SK-N-SH treated with all-trans-retinoic acid at 6 μM for 48 hours (cell line): ENCODE data around the gene ERLIN1.

Source experiments
- TOX ChIP-seq: fragments of 250-450 bp; sonication (Bioruptor Pico); IDR thresholded peaks from 2 replicates; pipeline ENCODE4 v1.8.0; 2021; ENCODE audit warnings: mild to moderate bottlenecking, moderate library complexity, borderline replicate concordance
- TF ChIP-seq, protein P1 (sequence below): fragments of 250-450 bp; sonication (Bioruptor Pico); IDR thresholded peaks from 2 replicates; pipeline ENCODE4 v1.5.0; 2020; ENCODE audit warnings: mild to moderate bottlenecking, moderate library complexity

DNA sequence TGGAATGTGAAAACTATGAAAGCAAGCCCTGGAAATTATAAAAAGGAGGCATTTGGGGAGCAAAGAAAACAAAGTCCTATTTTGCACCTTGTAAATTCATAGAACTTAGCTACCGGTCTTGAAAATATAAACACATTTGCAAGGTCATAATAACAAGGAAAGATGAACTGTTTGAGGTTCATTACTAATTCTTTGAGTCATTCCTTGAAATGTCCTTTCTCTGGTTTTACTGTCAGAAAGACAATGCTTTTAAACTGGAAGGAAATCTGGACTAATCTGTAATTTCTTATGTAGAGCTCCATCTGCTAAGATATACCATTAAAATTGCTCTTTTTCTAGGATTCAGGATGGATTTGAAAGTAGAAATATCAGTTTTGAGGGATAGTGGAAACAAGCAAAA is 1.4 kb downstream of the ERLIN1 start:
- TF ChIP-seq, protein P1, sequence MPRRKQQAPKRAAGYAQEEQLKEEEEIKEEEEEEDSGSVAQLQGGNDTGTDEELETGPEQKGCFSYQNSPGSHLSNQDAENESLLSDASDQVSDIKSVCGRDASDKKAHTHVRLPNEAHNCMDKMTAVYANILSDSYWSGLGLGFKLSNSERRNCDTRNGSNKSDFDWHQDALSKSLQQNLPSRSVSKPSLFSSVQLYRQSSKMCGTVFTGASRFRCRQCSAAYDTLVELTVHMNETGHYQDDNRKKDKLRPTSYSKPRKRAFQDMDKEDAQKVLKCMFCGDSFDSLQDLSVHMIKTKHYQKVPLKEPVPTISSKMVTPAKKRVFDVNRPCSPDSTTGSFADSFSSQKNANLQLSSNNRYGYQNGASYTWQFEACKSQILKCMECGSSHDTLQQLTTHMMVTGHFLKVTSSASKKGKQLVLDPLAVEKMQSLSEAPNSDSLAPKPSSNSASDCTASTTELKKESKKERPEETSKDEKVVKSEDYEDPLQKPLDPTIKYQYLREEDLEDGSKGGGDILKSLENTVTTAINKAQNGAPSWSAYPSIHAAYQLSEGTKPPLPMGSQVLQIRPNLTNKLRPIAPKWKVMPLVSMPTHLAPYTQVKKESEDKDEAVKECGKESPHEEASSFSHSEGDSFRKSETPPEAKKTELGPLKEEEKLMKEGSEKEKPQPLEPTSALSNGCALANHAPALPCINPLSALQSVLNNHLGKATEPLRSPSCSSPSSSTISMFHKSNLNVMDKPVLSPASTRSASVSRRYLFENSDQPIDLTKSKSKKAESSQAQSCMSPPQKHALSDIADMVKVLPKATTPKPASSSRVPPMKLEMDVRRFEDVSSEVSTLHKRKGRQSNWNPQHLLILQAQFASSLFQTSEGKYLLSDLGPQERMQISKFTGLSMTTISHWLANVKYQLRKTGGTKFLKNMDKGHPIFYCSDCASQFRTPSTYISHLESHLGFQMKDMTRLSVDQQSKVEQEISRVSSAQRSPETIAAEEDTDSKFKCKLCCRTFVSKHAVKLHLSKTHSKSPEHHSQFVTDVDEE (CRISPR knock-in tag): no peak
- TF ChIP-seq TOX (CRISPR knock-in tag): no peak
